Mesothelial cell of epicardium (in vitro differentiated cells): ENCODE data around the gene ZNF480. TPM values are rescaled to one million over a fixed set of nuclear protein-coding genes. Genes with fewer than 3 reads are reported as not detected.
A peak's percentile ranks its signal among the peaks of the same experiment; 100 is the strongest.

Source experiments
- DNase-seq, 2 experiments: peaks; one replicate each; pipeline ENCODE4 v3.0.0; 2021; ENCODE audit warnings: low spot score in 2 of 2; ENCODE audit not compliant: unreplicated experiment in 2 of 2
- H3K27ac Mint-ChIP-seq: 2 replicates; pipeline ENCODE4 v1.8.0; 2021; ENCODE audit warnings: mixed read lengths
- H3K27me3 Mint-ChIP-seq: 2 replicates; pipeline ENCODE4 v1.8.0; 2021; ENCODE audit warnings: low read depth, mixed read lengths
- H3K36me3 Mint-ChIP-seq: 2 replicates; pipeline ENCODE4 v1.8.0; 2021; ENCODE audit warnings: mixed read lengths
- H3K4me1 Mint-ChIP-seq: 2 replicates; pipeline ENCODE4 v1.8.0; 2021; ENCODE audit warnings: mixed read lengths
- H3K4me3 Mint-ChIP-seq: 2 replicates; pipeline ENCODE4 v1.8.0; 2021; ENCODE audit warnings: mild to moderate bottlenecking, moderate library complexity, mixed read lengths
- H3K9me3 Mint-ChIP-seq: 2 replicates; pipeline ENCODE4 v1.8.0; 2021; ENCODE audit warnings: mixed read lengths
- CTCF ChIP-seq: fragments of 200-600 bp; sonication (generic); IDR thresholded peaks from one replicate; pipeline ENCODE4 v1.5.0; 2021; ENCODE audit warnings: antibody characterized with exemption; ENCODE audit not compliant: unreplicated experiment
- total RNA-seq: library from RNA; stranded (reverse); gene quantifications from 3 replicates; pipeline ENCODE4 v1.2.1, GENCODE V29; 2021

The ZNF480 gene
- total RNA-seq, 1 donor from 2014 or later, result 18.0 TPM

GRCh38 chr19:52343548-52343947 lies 46.6 kb downstream of the ZNF480 start:
- Mint-ChIP-seq H3K36me3 (peaks cover 21% of the 10 kb centered on the region), H3K4me3 (no peak overlapping the region), H3K4me1 (peaks cover 10% of the 10 kb centered on the region), H3K27me3 (no peaks in the 10 kb centered on the region), H3K9me3 (no peaks in the 10 kb centered on the region), H3K27ac (peak overlapping the region; percentile 82)
- peak; percentile 77 for TF ChIP-seq CTCF
- DNase-seq, result peak; percentile 53 to 74

- Mint-ChIP-seq H3K4me1 (peaks cover 10% of the 10 kb centered on the region), H3K27ac (no peak overlapping the region), H3K27me3 (no peaks in the 10 kb centered on the region), H3K36me3 (peaks cover 32% of the 10 kb centered on the region), H3K9me3 (no peaks in the 10 kb centered on the region), H3K4me3 (no peak overlapping the region)
- no peak for DNase-seq
- TF ChIP-seq CTCF, result no peak
Observed at GRCh38 chr19:52345162-52345561, 48.2 kb downstream of the ZNF480 start.

GRCh38 chr19:52351512-52351911 lies 54.5 kb downstream of the ZNF480 start:
- Mint-ChIP-seq H3K27ac (no peak overlapping the region), H3K27me3 (no peaks in the 10 kb centered on the region), H3K4me1 (no peaks in the 10 kb centered on the region), H3K36me3 (peaks cover 72% of the 10 kb centered on the region), H3K9me3 (peaks cover 31% of the 10 kb centered on the region), H3K4me3 (no peak overlapping the region)
- TF ChIP-seq CTCF, result no peak
- no peak for DNase-seq

- H3K27ac Mint-ChIP-seq, result no peak overlapping the region
Observed at GRCh38 chr19:52366414-52366824, 69.5 kb downstream of the ZNF480 start.

GRCh38 chr19:52369559-52370340 lies 72.8 kb downstream of the ZNF480 start, which contains the start of gene ZNF880:
Gene ZNF880, plus strand, starts transcription at chr19:52369923. Its CDS starts 43 bp downstream, at chr19:52369966.
- DNase-seq, result no peak

More at GRCh38 chr19:52366414-52366824, 69.5 kb downstream of the ZNF480 start:
- no peak for DNase-seq
- H3K36me3 Mint-ChIP-seq, result peaks cover 78% of the 10 kb centered on the region
- H3K9me3 Mint-ChIP-seq, result peaks cover 60% of the 10 kb centered on the region
- H3K27me3 Mint-ChIP-seq, result no peaks in the 10 kb centered on the region
- no peak for TF ChIP-seq CTCF
- H3K4me3 Mint-ChIP-seq, result no peak overlapping the region
- no peaks in the 10 kb centered on the region for H3K4me1 Mint-ChIP-seq

More at GRCh38 chr19:52369559-52370340, 72.8 kb downstream of the ZNF480 start, which contains the start of gene ZNF880:
- Mint-ChIP-seq H3K9me3 (peaks cover 67% of the 10 kb centered on the region), H3K27me3 (no peaks in the 10 kb centered on the region), H3K36me3 (peaks cover 65% of the 10 kb centered on the region), H3K4me1 (no peaks in the 10 kb centered on the region), H3K27ac (no peak within 1 kb of the TSS), H3K4me3 (no peak within 1 kb of the TSS)
- TF ChIP-seq CTCF, result no peak
